ENCODE measurements around the gene RAG2.

Gene RAG2

GRCh38 chr11:36550385-36551115 lies 47.5 kb downstream of the RAG2 start:
- no peak for DNase-seq (ENCODE audit: low read depth in 2 of 2)

All from stimulated activated CD8-positive, alpha-beta memory T cell treated with anti-CD3 and anti-CD28 coated beads, Interleukin-7, amount 100 ng/mL, for 4 hours (primary cell).